T-helper 2 cell treated with Interferon-gamma antibody and Interleukin-4, amounts not matched to agents 5 μg/mL and 100 μg/mL, for 36 hours (primary cell): ENCODE results near the gene NAT8L.

Experiments used
- DNase-seq: peaks from one replicate; pipeline ENCODE4 v3.0.0; 2021; ENCODE audit warnings: low spot score
- H3K27ac Mint-ChIP-seq: one replicate; pipeline ENCODE4 v1.8.0; 2021; ENCODE audit warnings: mild to moderate bottlenecking, mixed read lengths
- H3K27me3 Mint-ChIP-seq: one replicate; pipeline ENCODE4 v1.8.0; 2021; ENCODE audit warnings: low read depth, mixed read lengths
- H3K36me3 Mint-ChIP-seq: one replicate; pipeline ENCODE4 v1.8.0; 2021; ENCODE audit warnings: low read depth, mixed read lengths
- H3K4me1 Mint-ChIP-seq: one replicate; pipeline ENCODE4 v1.8.0; 2021; ENCODE audit warnings: low read depth, mixed read lengths
- H3K4me3 Mint-ChIP-seq: one replicate; pipeline ENCODE4 v1.8.0; 2022; ENCODE audit warnings: mild to moderate bottlenecking, moderate library complexity, mixed read lengths
- H3K9me3 Mint-ChIP-seq: one replicate; pipeline ENCODE4 v1.8.0; 2021; ENCODE audit warnings: mixed read lengths

The NAT8L gene

DNA sequence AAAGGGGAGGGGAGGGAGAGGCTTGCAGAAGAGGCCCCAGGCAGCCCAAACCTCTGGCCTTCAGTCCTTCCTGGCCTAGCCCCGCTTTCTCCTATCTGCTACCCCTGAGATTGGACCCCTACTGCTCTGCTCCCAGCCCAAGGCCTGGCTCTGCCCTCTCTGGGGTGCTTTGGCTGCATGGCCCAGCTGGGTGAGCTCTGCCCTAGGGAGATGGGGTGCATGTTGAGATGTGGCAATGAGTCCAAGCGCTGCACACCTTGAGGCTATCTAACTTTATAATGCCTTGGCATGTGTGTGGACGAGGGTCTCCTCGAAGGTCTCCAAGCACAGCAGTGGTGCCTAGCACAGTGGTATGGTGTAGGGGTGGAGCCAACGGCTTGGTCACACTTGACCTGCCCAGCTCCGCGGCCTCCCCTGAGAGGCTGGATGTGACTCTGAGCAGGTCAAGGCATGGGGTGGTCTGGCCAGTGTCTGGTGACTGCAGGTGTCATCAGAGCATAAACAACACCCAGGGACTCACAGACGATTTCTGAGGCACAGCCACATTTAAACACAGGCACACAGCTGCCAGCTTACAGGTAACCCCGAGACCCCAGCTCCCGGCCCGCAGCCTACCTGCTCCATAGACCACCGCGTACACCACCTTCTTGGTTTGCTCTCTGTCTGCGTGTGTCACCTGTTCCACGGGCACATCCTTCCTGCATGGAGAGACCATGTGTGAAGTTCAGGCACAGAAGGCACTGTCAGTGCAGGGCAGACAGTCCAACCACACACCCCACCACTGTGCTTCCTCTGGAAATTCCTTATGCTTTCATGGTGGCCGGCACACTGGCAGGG is 36.3 kb downstream of the NAT8L start:
- H3K4me3 Mint-ChIP-seq = no peak overlapping the region
- no peak for DNase-seq
- H3K4me1 Mint-ChIP-seq = no peaks in the 10 kb centered on the region
- peaks cover 8% of the 10 kb centered on the region for H3K9me3 Mint-ChIP-seq
- H3K36me3 Mint-ChIP-seq = peaks cover 2% of the 10 kb centered on the region
- H3K27ac Mint-ChIP-seq = no peak overlapping the region
- H3K27me3 Mint-ChIP-seq = peaks cover 8% of the 10 kb centered on the region

DNA sequence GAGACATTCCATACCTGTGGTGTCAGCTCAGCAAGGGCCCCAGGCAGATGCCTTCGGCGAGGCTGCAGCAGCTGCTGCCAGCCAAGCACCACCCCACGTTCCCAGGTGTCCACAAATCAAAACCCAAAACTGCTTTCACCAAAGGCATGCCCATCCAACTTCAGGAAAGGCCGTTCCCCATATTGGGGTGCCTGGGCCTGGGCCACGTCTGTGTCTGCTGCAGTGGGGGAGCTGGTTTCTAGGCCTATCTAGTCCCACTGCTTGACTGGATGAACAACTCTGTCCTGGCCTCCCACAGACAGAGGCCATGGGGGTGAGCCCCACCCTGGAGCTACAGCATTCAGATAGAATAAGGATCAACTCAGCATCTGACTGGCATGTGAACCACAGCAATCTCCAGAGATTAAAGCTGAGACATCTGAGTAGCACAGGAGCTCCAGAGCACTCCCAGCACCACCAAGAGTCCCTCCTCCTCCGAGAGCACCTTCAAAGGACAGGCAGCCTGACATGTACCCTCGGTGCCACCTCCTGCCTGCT is 37.0 kb downstream of the NAT8L start:
- Mint-ChIP-seq H3K27me3 (peaks cover 14% of the 10 kb centered on the region), H3K9me3 (peaks cover 12% of the 10 kb centered on the region), H3K36me3 (peaks cover 2% of the 10 kb centered on the region), H3K27ac (no peak overlapping the region), H3K4me3 (no peak overlapping the region), H3K4me1 (no peaks in the 10 kb centered on the region)
- no peak for DNase-seq

DNA sequence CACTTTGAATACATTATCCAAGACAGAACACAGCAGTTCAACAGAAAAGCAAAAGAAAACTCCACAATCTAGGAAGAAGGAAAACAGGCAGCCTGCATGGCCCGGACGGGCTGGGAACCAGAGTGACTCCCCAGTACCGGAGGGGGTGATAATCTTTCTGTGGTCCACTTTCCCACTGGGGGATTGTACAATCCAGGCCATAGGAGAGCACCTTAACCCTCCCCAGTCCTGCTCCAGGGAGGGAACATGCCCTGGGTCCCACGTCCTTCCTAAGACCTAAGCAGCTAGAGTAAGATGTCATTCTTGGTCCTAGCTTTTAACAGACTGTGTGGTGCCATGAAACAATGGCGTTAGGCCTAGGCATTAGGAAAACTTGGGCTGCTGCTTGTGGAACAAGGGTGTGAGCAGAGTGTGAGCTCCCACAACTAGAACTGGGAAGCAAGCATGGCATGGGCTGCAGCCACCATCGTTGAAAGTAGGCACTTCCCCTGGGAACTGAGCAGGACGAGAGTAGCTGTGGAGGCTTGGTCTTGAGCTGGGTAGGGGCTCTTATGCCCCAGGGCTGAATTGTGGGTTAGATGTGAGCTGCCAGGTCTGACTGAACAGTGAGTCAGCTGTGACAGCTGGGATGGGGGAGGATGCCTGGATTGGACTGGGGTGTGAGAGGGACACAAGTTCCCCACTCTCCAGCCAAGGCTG is 42.4 kb downstream of the NAT8L start:
- H3K4me3 Mint-ChIP-seq = no peak overlapping the region
- no peak overlapping the region for H3K27ac Mint-ChIP-seq
- H3K36me3 Mint-ChIP-seq = peaks cover 10% of the 10 kb centered on the region
- peaks cover 17% of the 10 kb centered on the region for H3K27me3 Mint-ChIP-seq
- no peak for DNase-seq
- peaks cover 34% of the 10 kb centered on the region for H3K9me3 Mint-ChIP-seq
- peaks cover 7% of the 10 kb centered on the region for H3K4me1 Mint-ChIP-seq

DNA sequence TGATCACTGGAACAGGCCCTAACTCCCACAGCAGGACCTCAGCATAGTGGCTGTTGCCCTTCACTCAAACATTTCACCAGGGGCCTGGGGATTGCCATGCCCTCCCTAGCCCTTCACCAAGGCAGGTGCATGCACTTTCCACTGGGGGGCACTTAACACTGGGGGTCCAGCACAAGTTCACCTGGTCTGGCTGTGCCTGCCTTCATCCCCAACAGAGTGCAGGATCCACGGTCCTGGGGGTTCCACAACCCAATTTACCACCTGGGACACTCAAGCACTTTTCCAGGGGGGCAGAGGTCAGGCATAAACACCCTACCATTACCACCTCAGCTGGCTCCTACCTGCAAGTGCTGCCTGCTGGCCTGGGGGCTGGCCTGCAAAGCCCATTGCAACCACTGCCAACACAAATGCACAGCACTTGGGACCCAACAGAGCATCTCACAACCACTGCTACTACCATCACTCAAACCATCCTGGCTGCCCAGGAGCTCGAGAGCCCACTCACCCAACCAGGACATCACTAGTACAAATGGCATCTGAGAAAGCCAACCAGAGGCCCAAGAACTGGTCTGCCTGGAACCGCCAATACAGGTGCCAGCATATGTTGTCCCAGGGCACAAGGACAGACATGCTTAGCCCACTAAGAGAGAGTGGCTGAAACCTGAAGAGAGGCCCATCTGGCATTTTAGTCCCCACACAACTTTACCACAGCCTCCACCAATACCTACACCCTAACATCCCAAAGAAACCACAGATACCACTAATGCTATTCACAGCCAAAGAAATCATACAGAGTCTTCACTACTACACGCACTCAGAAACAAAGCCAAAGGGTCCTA is 43.1 kb downstream of the NAT8L start:
- Mint-ChIP-seq H3K4me3 (no peak overlapping the region), H3K27ac (no peak overlapping the region), H3K4me1 (peaks cover 7% of the 10 kb centered on the region), H3K27me3 (peaks cover 17% of the 10 kb centered on the region), H3K9me3 (peaks cover 28% of the 10 kb centered on the region), H3K36me3 (peaks cover 10% of the 10 kb centered on the region)
- DNase-seq = no peak

DNA sequence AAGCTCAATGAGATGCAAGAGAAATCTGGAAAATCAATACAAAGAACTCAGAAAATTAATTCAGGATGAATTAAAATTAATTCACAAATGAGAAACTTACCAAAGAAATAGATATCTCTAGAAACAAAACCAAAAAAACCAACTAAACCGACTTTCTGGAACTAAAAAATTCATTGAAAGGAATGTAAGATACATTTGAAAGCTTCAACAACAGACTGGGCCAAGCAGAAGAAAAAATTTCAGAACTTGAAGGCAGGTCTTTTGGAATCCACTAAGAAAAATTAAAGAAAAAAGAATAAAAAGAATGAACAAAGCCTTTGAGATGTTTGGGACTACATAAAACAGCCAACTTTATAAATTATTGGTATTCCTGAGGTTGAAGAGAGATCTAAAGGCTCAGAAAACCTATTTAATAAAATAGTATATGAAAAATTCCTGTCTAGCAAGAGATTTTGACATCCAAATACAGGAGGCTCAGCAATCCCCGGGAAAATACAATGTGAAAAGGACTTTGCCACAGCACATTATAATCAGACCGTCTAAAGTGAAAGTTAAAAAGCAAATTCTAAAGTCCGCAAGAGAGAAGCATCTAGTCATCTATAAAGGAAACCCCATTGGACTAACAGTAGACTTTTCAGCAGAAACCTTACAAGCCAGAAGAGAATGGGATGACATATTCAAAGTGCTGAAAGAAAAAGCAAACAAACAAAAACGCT is 44.2 kb downstream of the NAT8L start:
- DNase-seq = no peak
- H3K4me1 Mint-ChIP-seq = peaks cover 7% of the 10 kb centered on the region
- H3K27me3 Mint-ChIP-seq = peaks cover 22% of the 10 kb centered on the region
- H3K4me3 Mint-ChIP-seq = no peak overlapping the region
- peaks cover 10% of the 10 kb centered on the region for H3K36me3 Mint-ChIP-seq
- peaks cover 28% of the 10 kb centered on the region for H3K9me3 Mint-ChIP-seq
- H3K27ac Mint-ChIP-seq = no peak overlapping the region

DNA sequence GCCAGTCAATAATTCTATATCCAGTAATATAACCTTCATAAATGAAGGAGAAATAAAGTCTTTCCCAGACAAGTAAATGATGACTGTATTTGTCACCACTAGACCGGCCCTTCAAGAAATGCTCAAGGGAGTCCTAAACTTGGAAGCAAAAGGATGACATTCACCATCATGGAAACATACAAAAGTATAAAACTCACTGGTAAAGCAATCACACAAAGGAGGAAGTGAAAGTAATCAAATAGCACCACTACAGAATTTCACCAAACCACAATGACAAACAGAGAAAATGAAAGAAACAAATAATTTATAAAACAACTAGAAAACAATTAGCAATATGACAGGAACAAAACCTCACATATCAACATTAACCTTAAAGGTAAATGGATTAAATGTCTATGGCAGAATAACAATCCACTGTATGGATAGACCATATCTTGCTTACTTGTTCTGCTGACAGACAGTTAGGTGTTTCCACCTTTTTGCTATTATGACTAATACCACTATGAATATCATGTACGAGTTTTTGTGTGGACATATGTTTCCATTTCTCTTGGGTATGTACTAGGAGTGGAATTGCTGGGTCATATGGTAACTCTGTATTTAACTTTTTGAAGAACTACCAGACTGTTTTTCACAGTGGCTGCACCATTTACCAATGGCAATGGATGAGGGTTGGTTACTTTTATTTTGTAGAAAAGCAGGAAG is 44.9 kb downstream of the NAT8L start:
- Mint-ChIP-seq H3K4me3 (no peak overlapping the region), H3K27ac (no peak overlapping the region), H3K36me3 (peaks cover 10% of the 10 kb centered on the region), H3K4me1 (peaks cover 10% of the 10 kb centered on the region), H3K9me3 (peaks cover 28% of the 10 kb centered on the region), H3K27me3 (peaks cover 26% of the 10 kb centered on the region)
- DNase-seq = no peak

DNA sequence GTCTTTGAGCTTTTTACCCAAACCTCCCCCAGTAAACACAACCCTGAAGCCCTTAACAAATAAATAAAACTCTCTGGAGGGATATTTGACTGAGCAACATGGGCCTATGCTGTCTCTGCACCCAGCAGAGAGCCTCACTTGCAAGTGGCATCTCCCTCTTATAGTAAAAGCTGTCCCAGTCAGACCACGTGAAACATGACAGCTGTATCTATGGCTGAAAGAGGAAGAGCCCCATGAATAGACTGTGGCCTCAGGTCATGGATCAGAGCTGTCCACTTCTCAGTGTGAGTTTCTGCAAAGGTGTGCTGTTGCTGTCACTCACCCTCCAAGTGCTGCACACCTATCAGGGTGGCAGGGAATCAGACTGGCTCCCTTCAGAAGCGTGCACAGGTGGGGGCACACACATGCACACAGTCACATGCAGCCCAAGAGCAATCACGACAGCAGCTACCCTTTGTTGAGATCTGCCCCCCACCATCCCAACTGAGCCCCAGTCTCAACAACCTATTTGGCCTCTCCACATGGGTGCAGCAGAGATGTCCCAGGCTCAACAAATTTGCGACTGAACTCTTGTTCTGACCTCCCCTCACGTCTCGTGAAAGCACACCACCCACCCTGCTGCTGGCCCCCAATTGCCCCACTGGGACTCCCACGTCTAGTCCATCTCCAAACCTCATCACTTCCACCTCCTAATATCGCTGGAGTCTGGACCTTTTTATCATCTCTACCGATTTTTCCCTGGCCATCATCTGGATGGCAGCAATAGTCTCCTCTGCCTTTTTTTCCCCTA is 45.6 kb downstream of the NAT8L start:
- H3K27me3 Mint-ChIP-seq = peaks cover 27% of the 10 kb centered on the region
- DNase-seq = no peak
- H3K36me3 Mint-ChIP-seq = peaks cover 10% of the 10 kb centered on the region
- peaks cover 28% of the 10 kb centered on the region for H3K9me3 Mint-ChIP-seq
- no peak overlapping the region for H3K4me3 Mint-ChIP-seq
- H3K4me1 Mint-ChIP-seq = peaks cover 10% of the 10 kb centered on the region
- no peak overlapping the region for H3K27ac Mint-ChIP-seq

DNA sequence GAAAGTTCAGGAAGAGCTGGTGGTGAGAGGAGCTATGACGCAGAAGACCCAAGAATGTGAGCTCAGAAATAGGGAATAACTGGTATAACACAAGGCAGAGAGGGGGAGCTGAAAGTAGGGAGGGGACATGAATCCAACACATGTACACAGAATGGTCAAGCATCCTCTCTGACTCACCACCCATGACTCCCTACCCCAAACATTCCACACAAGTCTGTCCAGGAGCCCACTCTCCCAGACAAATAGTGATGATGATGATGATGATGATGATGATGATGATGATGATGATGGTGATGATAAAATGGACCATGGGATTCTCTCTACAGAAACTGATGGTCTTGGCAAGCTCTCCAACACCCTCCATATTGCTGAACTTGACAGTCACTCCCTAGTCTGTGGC is 46.4 kb downstream of the NAT8L start:
- peaks cover 29% of the 10 kb centered on the region for H3K27me3 Mint-ChIP-seq
- H3K4me3 Mint-ChIP-seq = no peak overlapping the region
- no peak for DNase-seq

DNA sequence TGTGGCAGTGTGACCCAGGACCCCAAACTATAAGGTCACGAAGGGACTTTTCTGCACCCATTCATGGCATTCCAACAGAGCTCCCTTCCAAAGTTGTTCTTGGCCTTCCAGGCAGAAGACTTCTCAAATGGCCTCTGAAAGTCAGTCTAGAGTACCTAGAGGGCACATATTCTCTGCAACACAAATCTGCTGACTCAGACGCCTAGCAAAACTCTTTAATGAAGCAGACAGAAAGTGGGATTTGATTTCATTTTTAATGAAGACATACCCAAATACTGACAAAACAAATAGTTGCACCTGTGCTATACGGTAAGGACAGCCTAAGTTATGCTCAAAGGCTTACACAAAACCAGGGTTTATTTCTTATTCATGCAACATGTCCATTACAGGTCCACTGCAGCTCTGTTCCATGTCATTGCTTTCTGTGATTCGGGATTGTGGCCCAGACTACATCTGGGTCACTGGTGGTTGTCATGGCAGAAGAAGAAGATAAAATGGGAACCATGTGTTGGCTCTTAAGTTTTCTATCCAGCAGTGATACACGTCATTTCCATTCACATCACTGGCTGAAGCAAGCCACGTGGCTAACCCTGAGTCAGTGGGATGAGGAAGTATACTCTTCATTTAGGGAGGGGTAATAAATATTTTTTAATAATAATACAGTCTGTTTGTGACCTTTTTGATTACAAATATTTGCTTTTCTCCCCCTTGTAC is 57.7 kb downstream of the NAT8L start:
- Mint-ChIP-seq H3K4me3 (no peak overlapping the region), H3K4me1 (no peaks in the 10 kb centered on the region), H3K27ac (no peak overlapping the region), H3K27me3 (peaks cover 20% of the 10 kb centered on the region), H3K36me3 (no peaks in the 10 kb centered on the region), H3K9me3 (no peaks in the 10 kb centered on the region)
- DNase-seq = no peak

More for the DNA sequence above, 46.4 kb downstream of the NAT8L start:
- peaks cover 10% of the 10 kb centered on the region for H3K36me3 Mint-ChIP-seq
- peaks cover 28% of the 10 kb centered on the region for H3K9me3 Mint-ChIP-seq
- no peak overlapping the region for H3K27ac Mint-ChIP-seq
- peaks cover 10% of the 10 kb centered on the region for H3K4me1 Mint-ChIP-seq
